IMR-90 (cell line): ENCODE measurements around the gene CXCL17. TPM values are rescaled to one million over a fixed set of nuclear protein-coding genes. Genes with fewer than 3 reads are reported as not detected.

ENCODE experiments used
- ATAC-seq: fragments of 200-7000 bp; cut with Tn5 transposase; 2 replicates; pipeline ENCODE4 v1.9.1; 2020; ENCODE audit warnings: low read depth, mild to moderate bottlenecking, moderate library complexity
- BruUV-seq: library from RNA; stranded (reverse); fragments of 400-500 nt; replicated peaks from 2 replicates; lab custom pipeline; 2021; lab: Mats Ljungman, UMichigan
- CTCF ChIA-PET: fragments of 300-600 bp; formaldehyde crosslinking; extraction: SDS; loops from one replicate; lab custom pipeline; 2021; ENCODE audit warnings: antibody characterized with exemption; lab: Yijun Ruan, JAX
- POLR2A ChIA-PET: fragments of 300-600 bp; sonication (Branson Sonifier 250); formaldehyde crosslinking; loops from one replicate; lab custom pipeline; 2022; ENCODE audit warnings: antibody characterized with exemption; ENCODE audit not compliant: unreplicated experiment; lab: Charles Lee
- DNase-seq: peaks from one replicate; pipeline ENCODE4 v3.0.0; 2013
- H2AFZ ChIP-seq: replicated peaks from 2 replicates; pipeline ENCODE3; 2013; ENCODE audit warnings: low read length, mild to moderate bottlenecking; ENCODE audit not compliant: poor library complexity
- H2AK5ac ChIP-seq: 2 replicates; pipeline ENCODE4 v1.6.1; 2013; ENCODE audit warnings: low read depth, low read length, inconsistent platforms
- H2AK9ac ChIP-seq: replicated peaks from 2 replicates; pipeline ENCODE3; 2013; ENCODE audit warnings: mild to moderate bottlenecking, low read depth, low read length, moderate library complexity; ENCODE audit not compliant: poor library complexity
- H2BK120ac ChIP-seq: 2 replicates; pipeline ENCODE4 v1.6.1; 2013; ENCODE audit warnings: low read depth, low read length, inconsistent platforms
- H2BK15ac ChIP-seq: 3 replicates; pipeline ENCODE4 v1.6.1; 2013; ENCODE audit warnings: low read depth, low read length, inconsistent platforms
- H2BK20ac ChIP-seq: 2 replicates; pipeline ENCODE4 v1.6.1; 2013; ENCODE audit warnings: low read depth, mild to moderate bottlenecking, inconsistent platforms, low read length, moderate library complexity
- H2BK5ac ChIP-seq: 2 replicates; pipeline ENCODE4 v1.6.1; 2013; ENCODE audit warnings: mild to moderate bottlenecking, low read depth, low read length, inconsistent platforms; ENCODE audit not compliant: poor library complexity, severe bottlenecking
- H3K14ac ChIP-seq: replicated peaks from 2 replicates; pipeline ENCODE4 v1.6.1; 2013; ENCODE audit warnings: low read depth, low read length, inconsistent platforms
- H3K18ac ChIP-seq: 2 replicates; pipeline ENCODE4 v1.6.1; 2013; ENCODE audit warnings: low read depth, low read length, control low read depth
- H3K23ac ChIP-seq: 2 replicates; pipeline ENCODE4 v1.6.1; 2013; ENCODE audit warnings: low read depth, low read length, inconsistent platforms
- H3K27ac ChIP-seq: 2 replicates; pipeline ENCODE4 v1.5.1; 2013; ENCODE audit warnings: mild to moderate bottlenecking, control low read depth, low read length; ENCODE audit not compliant: insufficient read depth
- H3K27me3 ChIP-seq: 2 replicates; pipeline ENCODE4 v1.6.1; 2013; ENCODE audit warnings: low read length; ENCODE audit not compliant: control insufficient read depth, insufficient read depth
- H3K36me3 ChIP-seq: 2 replicates; pipeline ENCODE4 v1.6.1; 2013; ENCODE audit warnings: low read length, mixed read lengths; ENCODE audit not compliant: control insufficient read depth, insufficient read depth
- H3K4ac ChIP-seq: 2 replicates; pipeline ENCODE4 v1.6.1; 2013; ENCODE audit warnings: low read depth, low read length, inconsistent platforms
- H3K4me1 ChIP-seq: 2 replicates; pipeline ENCODE4 v1.6.1; 2013; ENCODE audit warnings: low read length, mixed read lengths; ENCODE audit not compliant: control insufficient read depth, insufficient read depth
- H3K4me2 ChIP-seq: 2 replicates; pipeline ENCODE4 v1.6.1; 2013; ENCODE audit warnings: low read depth, mild to moderate bottlenecking, control low read depth, low read length, moderate library complexity
- H3K4me3 ChIP-seq: 2 replicates; pipeline ENCODE4 v1.5.1; 2013; ENCODE audit warnings: low read depth, mild to moderate bottlenecking, control low read depth, low read length, moderate library complexity; ENCODE audit not compliant: insufficient read depth
- H3K56ac ChIP-seq: 2 replicates; pipeline ENCODE4 v1.6.1; 2013; ENCODE audit warnings: low read length, inconsistent platforms; ENCODE audit not compliant: insufficient read depth; ENCODE audit errors: extremely low read depth
- H3K79me1 ChIP-seq, 2 experiments: 2 replicates each; pipeline ENCODE4 v1.6.1; 2013; ENCODE audit warnings: low read length in 2 of 2, inconsistent platforms in 1 of 2, low read depth in 1 of 2
- H3K9ac ChIP-seq: 2 replicates; pipeline ENCODE4 v1.6.1; 2013; ENCODE audit warnings: low read depth, low read length, control low read depth
- H3K9me1 ChIP-seq: 2 replicates; pipeline ENCODE4 v1.6.1; 2013; ENCODE audit warnings: low read length, inconsistent platforms; ENCODE audit not compliant: insufficient read depth
- H3K9me3 ChIP-seq: 2 replicates; pipeline ENCODE4 v1.6.1; 2013; ENCODE audit warnings: low read length; ENCODE audit not compliant: control insufficient read depth, insufficient read depth
- H4K20me1 ChIP-seq: 2 replicates; pipeline ENCODE4 v1.6.1; 2013; ENCODE audit warnings: low read length, inconsistent platforms; ENCODE audit not compliant: insufficient read depth
- H4K5ac ChIP-seq: 2 replicates; pipeline ENCODE4 v1.6.1; 2013; ENCODE audit warnings: mild to moderate bottlenecking, low read depth, low read length, control low read depth
- H4K8ac ChIP-seq, 2 experiments: 2 replicates each; pipeline ENCODE4 v1.6.1; 2013; ENCODE audit warnings: low read depth in 2 of 2, low read length in 2 of 2, control low read depth in 1 of 2, inconsistent platforms in 1 of 2
- H4K91ac ChIP-seq: 2 replicates; pipeline ENCODE4 v1.6.1; 2013; ENCODE audit warnings: low read depth, low read length, inconsistent platforms; ENCODE audit not compliant: insufficient read depth
- BHLHE40 ChIP-seq: fragments of 150-350 bp; IDR thresholded peaks from 2 replicates; pipeline ENCODE4 v1.6.1; 2016; ENCODE audit warnings: mild to moderate bottlenecking, low read depth, low read length
- CEBPB ChIP-seq: IDR thresholded peaks from 2 replicates; pipeline ENCODE4 v1.6.1; 2012; ENCODE audit warnings: low read depth, low read length, improper control_type of control experiment
- CHD1 ChIP-seq: IDR thresholded peaks from 2 replicates; pipeline ENCODE4 v1.6.1; 2012; ENCODE audit warnings: low read depth, low read length, improper control_type of control experiment
- FOS ChIP-seq: fragments of 150-350 bp; IDR thresholded peaks from 2 replicates; pipeline ENCODE4 v1.6.1; 2016; ENCODE audit warnings: low read depth, low read length
- MAZ ChIP-seq: IDR thresholded peaks from 2 replicates; pipeline ENCODE4 v1.6.1; 2012; ENCODE audit warnings: low read depth, mild to moderate bottlenecking, low read length, improper control_type of control experiment, moderate library complexity, borderline replicate concordance
- MXI1 ChIP-seq: IDR thresholded peaks from 2 replicates; pipeline ENCODE4 v1.6.1; 2012; ENCODE audit warnings: low read depth, mild to moderate bottlenecking, low read length, moderate library complexity, borderline replicate concordance
- NFE2L2 ChIP-seq: fragments of 150-350 bp; IDR thresholded peaks from 2 replicates; pipeline ENCODE4 v1.6.1; 2016; ENCODE audit warnings: low read depth, mild to moderate bottlenecking, low read length
- POLR2A ChIP-seq: IDR thresholded peaks from 2 replicates; pipeline ENCODE4 v1.6.1; 2012; ENCODE audit warnings: mild to moderate bottlenecking, low read depth, low read length
- RCOR1 ChIP-seq: IDR thresholded peaks from 2 replicates; pipeline ENCODE4 v1.6.1; 2012; ENCODE audit warnings: mild to moderate bottlenecking, low read length, improper control_type of control experiment; ENCODE audit not compliant: insufficient replicate concordance
- SMC3 ChIP-seq: fragments of 150-350 bp; IDR thresholded peaks from 2 replicates; pipeline ENCODE4 v1.6.1; 2016; ENCODE audit warnings: low read depth, mild to moderate bottlenecking, antibody characterized with exemption, low read length, moderate library complexity
- WGBS, 2 experiments: methylation state at CpG; one replicate each; pipeline versions ENCODE4 v1.1.5 to v1.1.7; 2013; ENCODE audit warnings: missing lambda C conversion rate in 2 of 2; ENCODE audit not compliant: insufficient read length in 1 of 2; ENCODE audit errors: extremely low coverage in 2 of 2; 5-methylcytosine and 5-hydroxymethylcytosine counted together
- dilution Hi-C: fragments of 300-500 bp; cut with HindIII; formaldehyde crosslinking; loops from one replicate; pipeline ENCODE4 v1.14.3; 2018; ENCODE audit warnings: low sequenced_read_pairs; ENCODE audit not compliant: unreplicated experiment
- in situ Hi-C: fragments of 300-500 bp; cut with MboI; formaldehyde crosslinking; loops from 3 replicates; pipeline ENCODE4 v1.14.3; 2019; ENCODE audit warnings: low sequenced_read_pairs, inconsistent platforms, mixed read lengths
- intact Hi-C: fragments of 100-400 bp; cut with micrococcal nuclease; formaldehyde crosslinking; loops from 2 replicates; pipeline ENCODE4 v1.10.0; 2022
- polyA plus RNA-seq, 3 experiments: library from polyadenylated mRNA; depleted of rRNA; stranded (reverse); fragments of >200 nt; gene quantifications; 2 replicates each; pipeline ENCODE4 v1.2.3, GENCODE V29; 2012; ENCODE audit warnings: low replicate concordance in 1 of 3
- total RNA-seq: library from RNA; depleted of rRNA; stranded (reverse); fragments of >200 nt; gene quantifications from 2 replicates; pipeline ENCODE4 v1.2.3, GENCODE V29; 2012
- TF ChIP-seq, protein P1 (sequence below): fragments of 150-350 bp; IDR thresholded peaks from 2 replicates; pipeline ENCODE4 v1.6.1; 2017; ENCODE audit warnings: mild to moderate bottlenecking, antibody characterized with exemption, low read length, low read depth

The CXCL17 gene
- total and polyA plus RNA-seq, 2 of the 4 experiments (the other 2 are of a cell fraction): not detected

DNA sequence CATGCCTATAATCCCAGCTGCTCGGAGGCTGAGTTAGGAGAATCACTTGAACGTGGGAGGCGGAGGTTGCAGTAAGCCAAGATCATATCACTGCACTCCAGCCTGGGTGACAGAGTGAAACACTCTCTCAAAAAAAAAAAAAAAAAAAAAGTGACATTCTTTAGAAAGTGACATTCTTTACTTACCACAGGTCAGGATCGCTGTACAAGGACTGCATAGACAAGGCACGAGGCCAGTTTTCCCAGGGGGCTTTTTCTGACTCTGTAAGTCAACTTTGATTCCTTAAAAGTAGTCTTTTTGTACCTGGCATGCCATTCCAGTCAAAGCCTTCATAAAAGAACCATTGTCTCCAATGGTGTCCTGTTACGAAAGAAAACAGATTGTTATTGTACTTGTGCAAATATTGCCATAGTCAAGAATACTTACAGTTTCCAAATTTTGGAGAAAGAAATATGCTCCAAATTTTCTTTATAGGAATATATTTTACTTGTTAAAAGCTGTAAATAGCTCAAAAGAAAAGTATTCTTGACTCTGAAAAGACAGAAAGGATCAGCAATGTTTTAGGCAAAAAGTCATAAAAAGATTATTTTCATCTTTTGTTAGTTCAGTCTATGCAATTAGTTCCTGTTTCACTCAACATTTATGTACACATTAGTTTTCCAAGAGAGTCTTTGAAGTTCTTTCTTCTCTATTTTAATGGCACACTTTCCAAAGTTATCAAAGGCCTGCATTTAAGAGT is 46.2 kb upstream of the CXCL17 start:
- Histone ChIP-seq H2AK9ac (no peak overlapping the region), H2BK5ac (no peak overlapping the region), H4K20me1 (no peaks in the 10 kb centered on the region), H3K27ac (no peak overlapping the region), H3K23ac (no peak overlapping the region), H3K4me2 (no peak overlapping the region), H3K4me3 (no peak overlapping the region), H3K4me1 (no peaks in the 10 kb centered on the region), H2BK120ac (no peak overlapping the region), H3K79me1 (no peaks in the 10 kb centered on the region), H3K56ac (no peak overlapping the region), H4K91ac (no peak overlapping the region), H2BK20ac (no peak overlapping the region), H3K9me3 (no peaks in the 10 kb centered on the region), H4K5ac (no peak overlapping the region), H3K27me3 (peaks cover 3% of the 10 kb centered on the region; the same call in 1 of the 2 replicates), H3K9me1 (no peaks in the 10 kb centered on the region), H2AFZ (no peak overlapping the region), H2BK15ac (no peak overlapping the region), H3K36me3 (no peaks in the 10 kb centered on the region), H3K14ac (no peak overlapping the region), H3K18ac (no peak overlapping the region), H4K8ac (no peak overlapping the region), H3K9ac (no peak overlapping the region), H2AK5ac (no peak overlapping the region), H3K4ac (no peak overlapping the region)
- intact Hi-C loops (no loop called here), in situ Hi-C loops (no loop called here), dilution Hi-C loops (no loop called here)
- CTCF ChIA-PET: no interaction called here
- DNase-seq (no peak), ATAC-seq (no peak)
- WGBS, 2 experiments: no CpG with 5 or more reads among the region's 6 CpGs
- POLR2A ChIA-PET: no interaction called here
- TF ChIP-seq CEBPB: no peak
- no peak for TF ChIP-seq NFE2L2
- no peak for TF ChIP-seq SMC3
- TF ChIP-seq, protein P1, sequence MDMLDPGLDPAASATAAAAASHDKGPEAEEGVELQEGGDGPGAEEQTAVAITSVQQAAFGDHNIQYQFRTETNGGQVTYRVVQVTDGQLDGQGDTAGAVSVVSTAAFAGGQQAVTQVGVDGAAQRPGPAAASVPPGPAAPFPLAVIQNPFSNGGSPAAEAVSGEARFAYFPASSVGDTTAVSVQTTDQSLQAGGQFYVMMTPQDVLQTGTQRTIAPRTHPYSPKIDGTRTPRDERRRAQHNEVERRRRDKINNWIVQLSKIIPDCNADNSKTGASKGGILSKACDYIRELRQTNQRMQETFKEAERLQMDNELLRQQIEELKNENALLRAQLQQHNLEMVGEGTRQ: no peak
- no peak for TF ChIP-seq MXI1
- TF ChIP-seq BHLHE40: no peak
- no peak for TF ChIP-seq POLR2A
- no peak for TF ChIP-seq RCOR1
- no peak for TF ChIP-seq CHD1
- TF ChIP-seq MAZ: no peak
- TF ChIP-seq FOS: no peak
- no TSS peak for BruUV-seq
